Suppressor macrophage treated with lipopolysaccharide for 1 hour (primary cell): ENCODE results near the gene ST8SIA2.

Experiments
- DNase-seq, 3 donors: peaks; one replicate each; pipeline ENCODE4 v3.0.0-alpha.2; 2020 to 2022

The ST8SIA2 gene

DNA sequence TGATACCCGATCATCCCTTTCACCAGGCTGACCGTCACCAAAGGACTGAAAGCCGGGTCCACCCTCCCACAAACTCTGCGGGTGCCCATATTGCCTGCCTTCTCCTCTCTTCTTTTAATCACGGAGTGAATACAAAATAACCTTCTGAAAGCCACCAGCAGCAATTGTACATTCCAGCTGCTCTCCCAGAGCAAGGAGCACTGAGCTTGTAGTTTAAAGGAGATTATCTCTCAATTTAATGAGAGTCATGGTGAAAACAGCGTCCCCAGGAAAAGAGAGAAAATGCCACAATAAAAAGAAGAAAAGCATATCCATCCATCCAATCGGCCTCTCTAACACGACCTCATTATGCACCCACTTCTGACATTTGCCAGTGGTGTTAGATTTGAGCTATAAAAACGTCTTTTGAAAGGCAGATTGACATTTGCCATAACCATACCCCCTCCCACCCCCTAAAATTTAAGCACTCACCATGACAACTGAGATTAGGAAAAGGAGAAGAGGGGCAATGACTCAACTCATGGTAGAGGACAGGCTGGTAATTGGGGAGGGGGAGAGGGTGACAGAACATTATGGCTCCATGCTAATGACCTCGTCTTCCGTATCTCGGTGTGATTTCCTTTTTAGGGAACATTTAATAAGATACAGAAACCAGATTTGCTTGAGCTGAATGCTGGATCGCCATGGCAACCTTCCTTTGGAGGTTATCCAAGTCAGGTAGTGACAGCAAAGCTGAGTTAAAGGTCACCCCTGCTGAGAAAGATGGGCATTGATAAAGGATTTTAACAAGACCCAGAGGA, 106.2 kb downstream of the ST8SIA2 start:
- no peak for DNase-seq

DNA sequence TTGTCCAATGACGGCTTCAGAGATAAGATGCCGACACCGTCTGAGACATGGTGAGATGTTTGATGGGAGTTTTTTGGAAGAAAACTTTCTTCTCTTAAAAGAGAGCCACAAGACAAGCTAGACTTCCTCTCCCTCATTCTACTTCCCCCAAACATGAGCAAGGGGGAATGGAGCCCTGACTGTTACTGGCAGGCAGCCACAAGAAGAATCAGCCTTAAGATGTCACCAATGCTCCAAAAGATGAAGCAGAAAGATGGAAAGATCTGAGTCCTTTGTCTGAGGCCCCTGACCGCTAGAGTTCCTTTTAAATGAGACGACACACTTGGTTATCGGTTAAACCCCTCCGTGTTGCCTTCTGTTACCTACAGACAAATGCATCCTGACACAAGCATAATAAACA, 108.7 kb downstream of the ST8SIA2 start:
- DNase-seq: peak in 1 of 3 donors; percentile 3

DNA sequence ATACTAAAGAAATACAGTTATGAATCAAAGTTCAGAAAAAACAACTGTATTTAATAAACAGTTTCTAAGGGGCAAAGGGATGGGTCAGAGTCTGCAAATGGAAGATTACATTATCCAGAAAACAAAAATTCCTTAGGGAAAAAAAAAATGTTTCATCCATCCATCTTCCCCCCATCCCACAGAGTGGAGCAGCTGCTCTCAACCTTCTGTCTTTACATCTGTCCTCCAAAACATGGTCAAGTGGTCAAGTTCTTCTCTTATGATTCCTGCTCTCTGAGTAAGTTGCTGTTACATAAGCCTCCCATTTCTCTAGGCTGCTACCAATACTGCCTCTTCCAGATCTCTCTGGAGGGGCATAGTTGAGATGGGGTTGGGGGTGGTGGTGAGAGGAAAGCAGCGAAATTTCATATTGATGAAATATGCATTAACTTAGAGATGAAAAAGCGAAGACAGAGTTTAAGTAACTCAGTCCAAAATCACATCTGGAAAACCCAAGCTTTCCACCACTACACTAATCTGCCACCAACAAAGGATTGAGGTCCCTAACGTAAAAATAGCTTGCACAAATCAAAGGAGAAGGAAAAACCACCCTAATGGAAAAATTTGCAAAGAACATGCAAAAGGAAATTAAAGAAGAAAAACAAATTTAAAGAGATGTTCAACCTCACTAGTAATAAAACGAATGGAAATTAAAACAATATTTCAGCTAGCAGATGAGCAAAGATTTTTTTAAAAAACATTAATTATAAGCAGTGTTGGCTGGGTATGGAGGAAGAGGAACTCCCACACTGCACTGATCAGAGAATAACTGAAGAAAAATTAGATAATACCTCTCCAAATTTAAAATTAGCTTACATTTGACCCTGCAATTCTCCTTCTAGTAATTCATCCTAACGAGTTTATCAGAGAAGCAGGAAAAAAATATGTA, 109.5 kb downstream of the ST8SIA2 start:
- no peak for DNase-seq

DNA sequence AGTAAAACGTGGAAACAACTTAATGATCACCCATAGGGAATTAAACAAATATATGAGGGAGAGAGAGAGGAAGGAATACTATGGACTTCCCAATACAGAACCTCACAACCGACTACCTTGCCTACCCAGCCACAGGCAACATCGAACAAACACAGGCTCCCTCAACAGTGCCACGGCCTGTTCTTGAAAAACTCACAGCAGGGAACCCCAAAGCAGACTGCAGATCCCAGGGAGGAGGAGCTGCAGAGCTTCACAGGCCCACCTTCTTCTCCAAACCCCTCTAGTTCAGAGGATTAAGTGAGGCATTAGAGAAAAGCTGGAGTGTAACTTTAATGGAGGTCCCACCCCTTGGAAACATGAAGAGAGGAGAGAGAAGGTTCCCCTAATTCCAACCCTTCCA, 110.2 kb downstream of the ST8SIA2 start:
- no peak for DNase-seq

DNA sequence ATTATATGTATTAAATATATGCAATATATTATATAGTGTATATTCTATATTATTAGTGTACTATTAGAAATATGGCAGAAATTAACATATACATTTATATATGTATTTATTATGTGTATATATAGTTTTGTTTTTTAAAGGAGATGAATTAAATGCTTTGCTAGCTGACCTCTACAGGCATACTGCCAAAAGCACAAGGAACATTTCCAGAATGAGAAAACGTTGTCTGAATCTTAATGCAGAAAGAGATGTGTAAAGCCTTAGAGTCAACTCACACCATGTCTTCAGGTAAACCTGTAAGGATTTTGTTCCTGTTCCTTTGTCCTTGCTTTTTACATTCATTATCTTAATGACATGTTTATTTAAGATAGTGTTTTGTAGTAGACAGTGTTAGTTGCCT, 111.9 kb downstream of the ST8SIA2 start:
- no peak for DNase-seq

DNA sequence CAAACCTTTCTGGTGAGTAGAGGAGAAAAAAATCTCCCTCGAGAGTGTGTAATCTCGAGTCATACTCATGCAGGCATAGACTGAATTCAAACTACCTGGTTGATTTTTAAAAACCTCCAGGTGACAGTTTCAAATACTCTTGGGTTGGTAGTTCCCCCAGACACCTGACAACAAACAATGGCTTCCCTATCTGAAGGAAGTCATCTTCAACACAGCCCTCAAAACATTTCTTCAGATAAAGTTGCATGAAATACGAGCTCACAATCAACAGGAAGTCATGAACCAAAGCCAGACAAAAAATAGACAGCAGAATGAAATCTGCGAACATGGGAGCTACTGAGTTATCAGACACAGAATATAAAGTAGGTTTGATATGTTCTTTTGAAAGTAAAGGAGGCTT, 112.8 kb downstream of the ST8SIA2 start:
- DNase-seq: no peak

DNA sequence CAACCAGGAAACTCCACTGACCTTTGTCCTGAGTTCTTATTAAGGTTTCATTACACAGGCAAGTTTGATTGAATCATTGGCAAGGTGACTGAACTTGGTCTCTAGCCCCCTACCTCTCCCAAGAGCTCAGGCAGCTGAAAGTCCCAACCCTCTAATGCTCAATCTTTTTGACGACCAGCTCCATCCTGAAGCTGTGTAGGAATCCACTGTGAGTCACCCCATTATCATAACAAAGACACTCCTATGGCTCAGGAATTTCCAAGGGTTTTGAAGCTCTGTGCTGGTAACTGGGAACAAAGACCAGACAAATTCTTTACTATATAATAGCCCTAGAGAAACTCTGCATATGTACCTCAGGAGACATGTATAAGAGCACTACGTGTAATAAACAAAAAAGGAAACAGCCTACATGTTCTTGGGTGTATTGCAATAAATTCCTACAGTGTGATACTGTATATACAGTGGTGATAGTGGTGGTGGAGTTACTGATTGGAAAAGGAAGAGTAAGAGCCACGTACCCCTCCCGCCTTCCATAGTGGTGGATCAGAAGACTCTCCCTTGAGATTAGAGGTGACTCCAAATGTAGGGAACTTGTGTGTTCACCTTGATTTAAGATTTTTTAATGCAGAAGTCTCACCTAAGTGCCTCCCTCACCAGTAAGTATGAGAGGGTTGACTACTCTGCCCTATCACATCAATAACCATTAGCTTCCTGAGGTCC, 116.6 kb downstream of the ST8SIA2 start:
- DNase-seq: no peak
